Panc1 (cell line): Measurements from ENCODE around the gene ATG16L2.

Experiments
- CTCF ChIP-seq: fragments of 450-650 bp; IDR thresholded peaks from 2 replicates; pipeline ENCODE4 v1.5.1; 2017; ENCODE audit warnings: mild to moderate bottlenecking
- TCF7L2 ChIP-seq: IDR thresholded peaks from 2 replicates; pipeline ENCODE4 v1.6.1; 2011; ENCODE audit warnings: mild to moderate bottlenecking, low read depth, low read length, inconsistent platforms

- no peak; the same call in 1 of the 2 replicates for TF ChIP-seq CTCF
- TF ChIP-seq TCF7L2: no peak
Observed at GRCh38 chr11:72869831-72870230, 55.6 kb downstream of the ATG16L2 start.
